ENCODE measurements around the gene PTPA. TPM values are rescaled to one million over a fixed set of nuclear protein-coding genes. Genes with fewer than 3 reads are reported as not detected.

Gene PTPA
- total and polyA plus RNA-seq, 8 donors = 32.7 to 71.4 (median 43.3) TPM

DNA sequence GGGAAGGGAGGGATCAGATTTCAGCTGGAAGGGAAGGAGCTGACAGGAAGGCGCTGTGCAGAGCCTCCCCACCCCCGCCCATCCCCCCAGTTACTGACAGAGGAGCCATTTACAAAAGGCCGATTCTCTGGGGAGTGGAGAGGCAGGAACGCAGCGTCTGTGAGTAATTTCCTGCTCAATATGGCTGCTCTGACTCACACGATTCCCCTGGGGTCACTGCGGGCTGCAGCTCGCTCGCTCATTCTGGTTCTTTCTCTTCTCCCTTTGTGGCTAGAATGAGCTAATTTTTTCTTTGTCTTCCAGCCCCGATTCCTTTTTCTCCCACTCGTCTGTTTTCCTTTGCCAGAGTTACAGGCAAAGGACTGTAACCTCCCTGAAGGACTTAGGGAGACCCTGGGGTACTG lies 28.8 kb downstream of the PTPA start:
- ATAC-seq (peak; percentile 69 to 81 (median 76)), DNase-seq (peak; percentile 71 to 87 (median 82)), FAIRE-seq (peak; percentile 5)
- no peaks in the 10 kb centered on the region for H3K27me3 ChIP-seq
- H3K36me3 ChIP-seq = peaks cover 0 to 5% (median 0%) of the 10 kb centered on the region in 3 donors
- peak overlapping the region; percentile 93 to 100 (median 94) for H3K27ac ChIP-seq
- peaks cover 15 to 45% (median 25%) of the 10 kb centered on the region in 3 donors for H3K4me1 ChIP-seq
- TF ChIP-seq, protein P1, sequence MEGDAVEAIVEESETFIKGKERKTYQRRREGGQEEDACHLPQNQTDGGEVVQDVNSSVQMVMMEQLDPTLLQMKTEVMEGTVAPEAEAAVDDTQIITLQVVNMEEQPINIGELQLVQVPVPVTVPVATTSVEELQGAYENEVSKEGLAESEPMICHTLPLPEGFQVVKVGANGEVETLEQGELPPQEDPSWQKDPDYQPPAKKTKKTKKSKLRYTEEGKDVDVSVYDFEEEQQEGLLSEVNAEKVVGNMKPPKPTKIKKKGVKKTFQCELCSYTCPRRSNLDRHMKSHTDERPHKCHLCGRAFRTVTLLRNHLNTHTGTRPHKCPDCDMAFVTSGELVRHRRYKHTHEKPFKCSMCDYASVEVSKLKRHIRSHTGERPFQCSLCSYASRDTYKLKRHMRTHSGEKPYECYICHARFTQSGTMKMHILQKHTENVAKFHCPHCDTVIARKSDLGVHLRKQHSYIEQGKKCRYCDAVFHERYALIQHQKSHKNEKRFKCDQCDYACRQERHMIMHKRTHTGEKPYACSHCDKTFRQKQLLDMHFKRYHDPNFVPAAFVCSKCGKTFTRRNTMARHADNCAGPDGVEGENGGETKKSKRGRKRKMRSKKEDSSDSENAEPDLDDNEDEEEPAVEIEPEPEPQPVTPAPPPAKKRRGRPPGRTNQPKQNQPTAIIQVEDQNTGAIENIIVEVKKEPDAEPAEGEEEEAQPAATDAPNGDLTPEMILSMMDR (IDR thresholded peaks at IDR 0.05) = no peak
- peak overlapping the region in 3 of 4 donors; percentile 3 to 48 (median 34) for H3K4me3 ChIP-seq
- WGBS, 2 donors = 2 to 9% methylated on average over 11 of the region's 11 CpGs
- H3K9me3 ChIP-seq = no peaks in the 10 kb centered on the region
- intact Hi-C loops (cut with DNase I) = loop anchor here (5.0 to 10.0 kb wide), 2 partner anchors 472 to 475 kb away; no protein-coding TSS in a partner anchor

DNA sequence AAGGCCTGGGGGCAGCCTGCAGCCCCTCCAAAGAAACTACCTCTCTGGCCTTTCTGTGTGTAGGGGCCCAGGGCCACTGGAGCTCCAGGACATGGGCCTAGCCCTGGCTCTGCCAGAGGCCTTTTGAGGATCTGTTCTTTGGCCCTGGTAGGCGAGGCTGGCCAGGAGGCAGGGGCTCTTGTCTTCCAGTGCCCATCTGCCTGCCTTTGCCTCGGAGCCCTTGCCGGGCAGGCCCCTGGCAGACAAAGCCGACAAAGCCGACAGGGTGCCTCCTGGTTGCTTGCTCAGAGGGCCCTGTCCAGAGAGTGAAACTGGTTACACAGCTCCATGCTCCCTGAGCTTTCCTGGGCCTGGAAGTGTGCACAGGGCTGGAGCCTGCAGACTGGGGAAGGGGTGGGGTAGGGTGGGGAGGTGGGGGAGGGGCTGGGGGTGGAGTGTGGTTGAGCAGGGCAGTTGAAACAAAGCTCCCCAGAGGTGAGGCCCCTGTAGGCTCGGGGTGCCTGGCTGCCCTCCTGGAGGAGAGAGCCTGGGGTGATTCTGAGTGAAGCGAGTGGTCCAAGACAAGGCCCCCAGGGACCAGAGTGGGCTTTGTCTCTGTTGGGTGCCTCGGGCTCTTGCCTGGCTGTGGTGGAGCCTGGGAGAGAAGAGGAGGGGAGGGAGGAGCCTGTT lies 29.3 kb downstream of the PTPA start:
- H3K9me3 ChIP-seq = no peaks in the 10 kb centered on the region
- 20 to 30% methylated on average over 8 of the region's 8 CpGs for WGBS, 2 donors
- intact Hi-C loops (cut with DNase I) = no loop called here
- peak overlapping the region; percentile 93 to 100 (median 94) for H3K27ac ChIP-seq
- DNase-seq (peak; percentile 39 to 79 (median 54)), FAIRE-seq (no peak), ATAC-seq (peak in 3 of 4 donors; percentile 32 to 39 (median 36))
- no peaks in the 10 kb centered on the region for H3K27me3 ChIP-seq
- TF ChIP-seq, protein P1 (IDR thresholded peaks at IDR 0.05) = no peak
- peaks cover 15 to 51% (median 25%) of the 10 kb centered on the region in 3 donors for H3K4me1 ChIP-seq
- H3K4me3 ChIP-seq = peak overlapping the region in 3 of 4 donors; percentile 3 to 48 (median 34)
- peaks cover 0 to 5% (median 0%) of the 10 kb centered on the region in 3 donors for H3K36me3 ChIP-seq

DNA sequence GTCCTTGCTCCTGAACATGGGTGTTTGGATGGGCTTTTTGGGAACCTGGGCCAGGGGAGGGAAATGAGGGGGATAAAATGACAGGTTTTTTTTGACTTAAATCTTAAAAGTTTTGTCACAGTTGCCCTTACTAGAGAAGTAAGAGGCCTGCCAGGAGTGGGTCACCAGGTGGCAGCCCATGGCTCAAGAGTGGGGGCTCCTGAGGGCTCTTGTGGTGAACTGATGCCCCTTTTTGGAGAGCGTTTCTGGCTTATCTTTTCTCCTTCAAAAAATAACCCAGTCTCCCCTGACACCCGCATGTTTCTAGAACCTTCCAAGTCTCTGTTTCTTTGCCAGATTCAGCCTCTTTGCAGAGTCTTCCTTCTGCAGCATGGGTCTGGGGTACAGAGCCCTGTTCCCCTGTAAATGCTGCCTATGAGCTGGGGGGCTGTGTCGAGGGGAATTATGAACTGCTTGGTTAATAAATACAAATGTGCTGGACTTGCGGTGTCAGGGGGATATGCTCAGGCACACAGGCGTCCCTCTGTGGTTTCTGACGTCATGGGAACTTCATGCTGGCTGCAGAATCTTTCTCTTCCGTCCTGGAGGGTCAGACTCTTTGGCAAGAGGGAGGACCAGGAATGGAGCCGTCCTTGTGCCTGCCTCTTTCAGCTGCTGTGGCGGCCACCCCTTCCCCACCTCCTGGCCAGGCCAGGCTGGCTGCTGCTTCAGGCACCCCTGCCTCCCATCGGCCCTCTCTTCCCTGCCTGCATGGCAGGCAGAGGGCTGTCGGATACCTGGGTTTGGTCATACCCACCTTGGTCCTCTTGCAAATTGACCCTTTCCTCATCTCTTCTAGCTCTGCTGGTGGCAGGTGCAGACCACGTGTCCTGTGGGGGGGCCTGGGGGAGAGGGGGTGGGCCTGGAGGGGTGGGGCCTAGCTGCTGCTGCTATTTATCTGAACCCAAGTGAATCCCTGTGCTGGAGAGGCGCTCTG lies 30.1 kb downstream of the PTPA start:
- TF ChIP-seq, protein P1 (IDR thresholded peaks at IDR 0.05) = no peak
- 17 to 28% methylated on average over 11 to 13 of the region's 13 CpGs for WGBS, 2 donors
- intact Hi-C loops (cut with DNase I) = no loop called here
- Histone ChIP-seq H3K9me3 (no peaks in the 10 kb centered on the region), H3K36me3 (peaks cover 0 to 5% (median 0%) of the 10 kb centered on the region in 3 donors), H3K4me3 (peak overlapping the region in 2 of 4 donors; percentile 34 to 48), H3K27ac (peak overlapping the region; percentile 93 to 100 (median 94)), H3K27me3 (no peaks in the 10 kb centered on the region), H3K4me1 (peaks cover 15 to 52% (median 25%) of the 10 kb centered on the region in 3 donors)
- DNase-seq = peak in 3 of 6 donors; percentile 42 to 72 (median 47)
- no peak for FAIRE-seq
- peak in 3 of 4 donors; percentile 12 to 20 (median 15) for ATAC-seq

DNA sequence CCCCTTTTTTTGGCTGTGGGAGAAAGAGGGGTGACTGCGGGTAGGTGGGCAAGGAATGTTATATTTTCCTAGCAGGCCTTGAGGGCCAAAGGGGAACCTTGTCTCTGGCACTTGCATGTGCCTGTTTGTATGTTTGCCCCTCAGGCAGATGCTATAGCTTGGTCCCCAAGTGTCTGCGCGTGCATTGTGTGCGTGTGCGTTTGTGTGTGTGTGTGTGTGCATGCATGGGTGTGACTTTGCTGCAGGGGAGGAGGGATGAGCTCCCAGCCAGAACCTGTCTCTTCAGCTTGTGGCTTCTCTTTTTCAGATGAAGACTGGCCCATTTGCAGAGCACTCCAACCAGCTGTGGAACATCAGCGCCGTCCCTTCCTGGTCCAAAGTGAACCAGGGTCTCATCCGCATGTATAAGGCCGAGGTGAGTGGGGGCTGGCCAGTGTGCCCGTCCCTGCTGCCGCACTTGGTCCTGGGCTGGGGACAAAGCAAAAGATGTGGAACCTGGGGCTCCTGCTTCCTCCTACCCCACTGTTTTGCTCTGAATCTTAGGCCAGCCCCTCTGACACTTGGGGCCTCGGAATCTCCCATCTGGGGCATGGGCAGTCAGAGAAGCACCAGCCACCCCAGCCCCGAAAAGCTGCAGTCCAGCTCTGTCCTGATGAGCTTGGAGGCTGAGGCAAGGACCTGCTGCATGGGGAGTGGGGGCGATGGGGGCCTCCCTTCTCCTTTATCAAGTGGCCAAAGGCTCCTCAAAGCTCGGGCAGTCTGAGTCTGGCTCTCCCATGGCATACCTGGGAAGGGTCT lies 31.1 kb downstream of the PTPA start:
- FAIRE-seq (no peak), ATAC-seq (no peak), DNase-seq (peak in 1 of 6 donors; percentile 5)
- 72 to 73% methylated on average over 14 to 15 of the region's 15 CpGs for WGBS, 2 donors
- peaks cover 15 to 52% (median 25%) of the 10 kb centered on the region in 3 donors for H3K4me1 ChIP-seq
- H3K36me3 ChIP-seq = peaks cover 0 to 5% (median 0%) of the 10 kb centered on the region in 3 donors
- H3K27me3 ChIP-seq = no peaks in the 10 kb centered on the region
- peak overlapping the region; percentile 93 to 100 (median 94) for H3K27ac ChIP-seq
- intact Hi-C loops (cut with DNase I) = no loop called here
- H3K4me3 ChIP-seq = peak overlapping the region in 1 of 4 donors; percentile 48
- no peaks in the 10 kb centered on the region for H3K9me3 ChIP-seq
- TF ChIP-seq, protein P1 (IDR thresholded peaks at IDR 0.05) = no peak
